Mucosa of rectum (tissue), 2 donors: Measurements from ENCODE around the gene SH3BGRL3.

Experiments used
- H3K27ac ChIP-seq, 2 donors: one replicate each; pipeline ENCODE4 v1.7.0; 2013; ENCODE audit warnings: inconsistent platforms in 2 of 2, low read depth in 2 of 2, low read length in 2 of 2
- H3K27me3 ChIP-seq, 2 donors: one replicate each; pipeline ENCODE4 v1.7.0; 2013; ENCODE audit warnings: low read length in 2 of 2; ENCODE audit not compliant: control insufficient read depth in 2 of 2, insufficient read depth in 2 of 2
- H3K36me3 ChIP-seq, 2 donors: one replicate each; pipeline ENCODE4 v1.7.0; 2013; ENCODE audit warnings: low read length in 2 of 2; ENCODE audit not compliant: control insufficient read depth in 2 of 2, insufficient read depth in 2 of 2
- H3K4me1 ChIP-seq, 2 donors: one replicate each; pipeline ENCODE4 v1.7.0; 2013; ENCODE audit warnings: low read length in 2 of 2, mild to moderate bottlenecking in 1 of 2; ENCODE audit not compliant: control insufficient read depth in 2 of 2, insufficient read depth in 2 of 2
- H3K4me3 ChIP-seq, 2 donors: one replicate each; pipeline ENCODE4 v1.7.0; 2013; ENCODE audit warnings: low read length in 2 of 2
- H3K9ac ChIP-seq, 2 donors: one replicate each; pipeline ENCODE4 v1.7.0; 2013; ENCODE audit warnings: low read length in 2 of 2, low read depth in 1 of 2, mild to moderate bottlenecking in 1 of 2
- H3K9me3 ChIP-seq, 2 donors: one replicate each; pipeline ENCODE4 v1.7.0; 2013; ENCODE audit warnings: low read length in 2 of 2; ENCODE audit not compliant: control insufficient read depth in 2 of 2
- donor health status: healthy.
- donor health status: Normal muscosa, but diverticular disease.

The SH3BGRL3 gene

DNA sequence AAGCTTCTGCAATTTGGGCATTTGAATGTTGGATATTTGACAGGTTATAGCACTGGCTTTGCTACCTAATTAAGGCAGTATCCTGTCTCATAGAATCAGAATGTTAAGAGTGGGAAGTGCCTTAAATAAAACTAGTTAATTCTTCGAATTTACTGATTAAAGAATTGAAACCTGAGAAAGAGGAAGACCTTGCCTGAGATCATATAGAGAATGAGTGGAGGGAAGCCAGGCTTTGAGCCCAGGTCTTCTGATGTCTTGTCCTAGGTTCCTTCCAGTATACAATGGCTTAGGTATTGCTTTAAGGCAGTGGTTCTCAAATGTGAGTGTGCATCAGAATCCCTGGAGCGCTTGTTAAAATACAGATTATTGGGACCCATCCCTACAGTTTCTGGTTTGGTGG, 20.9 kb upstream of the SH3BGRL3 start:
- H3K9ac ChIP-seq = no peak overlapping the region
- H3K27me3 ChIP-seq = no peaks in the 10 kb centered on the region
- no peak overlapping the region for H3K27ac ChIP-seq
- H3K9me3 ChIP-seq = no peaks in the 10 kb centered on the region
- peaks cover 24 to 31% of the 10 kb centered on the region in 2 donors for H3K36me3 ChIP-seq
- H3K4me1 ChIP-seq = no peaks in the 10 kb centered on the region
- no peak overlapping the region for H3K4me3 ChIP-seq

DNA sequence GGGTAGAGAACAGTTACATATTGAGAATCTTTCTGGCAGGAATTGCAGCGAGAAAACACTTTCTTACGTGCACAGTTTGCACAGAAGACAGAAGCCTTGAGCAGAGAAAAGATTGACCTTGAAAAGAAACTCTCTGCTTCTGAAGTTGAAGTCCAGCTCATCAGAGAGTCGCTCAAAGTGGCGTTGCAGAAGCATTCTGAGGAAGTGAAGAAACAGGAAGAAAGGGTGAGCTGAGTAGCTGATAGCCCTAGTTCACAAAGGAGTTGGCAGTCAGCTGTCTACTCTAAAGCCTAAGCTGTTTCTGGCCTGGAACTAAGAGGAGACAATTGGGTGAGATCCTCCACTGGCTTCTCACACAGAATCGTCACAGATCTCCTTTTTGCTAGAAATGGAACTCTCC, 20.3 kb upstream of the SH3BGRL3 start:
- Histone ChIP-seq H3K27ac (no peak overlapping the region), H3K4me1 (no peaks in the 10 kb centered on the region), H3K4me3 (no peak overlapping the region), H3K9ac (no peak overlapping the region), H3K9me3 (no peaks in the 10 kb centered on the region), H3K27me3 (no peaks in the 10 kb centered on the region), H3K36me3 (peaks cover 24 to 31% of the 10 kb centered on the region in 2 donors)

DNA sequence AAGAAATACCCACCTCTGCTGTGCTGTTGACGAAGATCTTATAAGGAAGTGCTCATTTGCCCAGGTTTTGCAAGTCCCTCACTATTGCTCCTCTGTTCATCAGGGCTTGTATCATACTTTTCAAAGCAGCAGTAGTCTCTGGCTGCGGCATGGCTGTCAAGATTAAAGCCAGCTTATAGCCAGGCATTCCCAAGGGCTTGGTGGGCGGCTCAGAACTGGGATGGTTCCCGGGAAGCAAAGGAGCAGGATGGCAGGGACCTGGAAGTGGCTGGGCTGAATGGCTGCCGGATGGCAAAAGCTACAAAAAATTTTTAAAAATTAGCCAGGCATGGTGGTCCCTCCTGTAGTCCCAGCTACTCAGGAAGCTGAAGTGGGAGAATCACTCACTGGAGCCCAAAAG, 16.7 kb upstream of the SH3BGRL3 start:
- H3K27ac ChIP-seq = no peak overlapping the region
- H3K9me3 ChIP-seq = no peaks in the 10 kb centered on the region
- H3K4me1 ChIP-seq = no peaks in the 10 kb centered on the region
- H3K9ac ChIP-seq = no peak overlapping the region
- no peaks in the 10 kb centered on the region for H3K27me3 ChIP-seq
- no peak overlapping the region for H3K4me3 ChIP-seq
- peaks cover 16 to 17% of the 10 kb centered on the region in 2 donors for H3K36me3 ChIP-seq

DNA sequence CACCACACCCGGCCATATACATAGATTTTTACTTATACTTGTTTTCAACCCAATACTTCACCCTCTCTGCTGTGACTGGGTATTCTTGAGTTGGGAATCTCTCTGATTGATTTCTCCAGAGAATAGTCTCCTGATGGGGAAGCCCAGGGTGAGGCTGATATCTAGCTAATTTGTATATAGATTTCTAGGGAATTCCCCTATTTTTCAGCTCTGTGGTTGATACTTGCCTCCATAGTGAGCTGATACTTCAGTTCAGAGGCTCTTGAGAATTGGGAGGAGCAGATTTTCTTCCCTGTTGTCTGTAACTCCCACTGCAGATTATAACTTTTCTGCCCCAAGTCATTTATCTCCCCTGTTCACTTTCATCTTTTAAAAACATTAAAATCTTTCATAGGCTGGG, 14.5 kb upstream of the SH3BGRL3 start:
- no peak overlapping the region for H3K9ac ChIP-seq
- peaks cover 12 to 21% of the 10 kb centered on the region in 2 donors for H3K36me3 ChIP-seq
- H3K27me3 ChIP-seq = no peaks in the 10 kb centered on the region
- no peak overlapping the region for H3K4me3 ChIP-seq
- H3K9me3 ChIP-seq = peaks cover 3 to 5% of the 10 kb centered on the region in 2 donors
- no peaks in the 10 kb centered on the region for H3K4me1 ChIP-seq
- H3K27ac ChIP-seq = no peak overlapping the region

- Histone ChIP-seq H3K36me3 (peaks cover 26 to 35% of the 10 kb centered on the region in 2 donors), H3K9me3 (peaks cover 3 to 5% of the 10 kb centered on the region in 2 donors), H3K9ac (no peak overlapping the region), H3K27ac (no peak overlapping the region), H3K4me1 (no peaks in the 10 kb centered on the region), H3K4me3 (no peak overlapping the region), H3K27me3 (no peaks in the 10 kb centered on the region)
Measured at GRCh38 chr1:26268290-26269197, 11.3 kb upstream of the SH3BGRL3 start.

- Histone ChIP-seq H3K4me3 (no peak overlapping the region), H3K27me3 (no peaks in the 10 kb centered on the region), H3K27ac (no peak overlapping the region), H3K9me3 (peaks cover 3 to 5% of the 10 kb centered on the region in 2 donors), H3K9ac (no peak overlapping the region), H3K4me1 (no peaks in the 10 kb centered on the region), H3K36me3 (peaks cover 26 to 35% of the 10 kb centered on the region in 2 donors)
Measured at GRCh38 chr1:26269198-26269550, 10.7 kb upstream of the SH3BGRL3 start.

- H3K9me3 ChIP-seq = no peaks in the 10 kb centered on the region
- H3K27ac ChIP-seq = peak overlapping the region in 1 of 2 donors; percentile 5
- H3K36me3 ChIP-seq = peaks cover 18 to 19% of the 10 kb centered on the region in 2 donors
- H3K4me1 ChIP-seq = peaks cover 39 to 40% of the 10 kb centered on the region in 2 donors
- peak overlapping the region in 1 of 2 donors; percentile 31 for H3K9ac ChIP-seq
- no peak overlapping the region for H3K4me3 ChIP-seq
- H3K27me3 ChIP-seq = no peaks in the 10 kb centered on the region
Measured at GRCh38 chr1:26274801-26275425, 5.0 kb upstream of the SH3BGRL3 start.

- Histone ChIP-seq H3K27ac (peak overlapping the region; percentile 94 to 98), H3K4me3 (peak overlapping the region; percentile 8 to 28), H3K36me3 (peaks cover 13 to 17% of the 10 kb centered on the region in 2 donors), H3K9ac (peak overlapping the region; percentile 10 to 76), H3K9me3 (no peaks in the 10 kb centered on the region), H3K27me3 (no peaks in the 10 kb centered on the region), H3K4me1 (peaks cover 42 to 45% of the 10 kb centered on the region in 2 donors)
Measured at GRCh38 chr1:26275580-26276431, 4.1 kb upstream of the SH3BGRL3 start.

GRCh38 chr1:26276432-26276838, 3.5 kb upstream of the SH3BGRL3 start:
- Histone ChIP-seq H3K36me3 (peaks cover 12 to 18% of the 10 kb centered on the region in 2 donors), H3K27me3 (no peaks in the 10 kb centered on the region), H3K9me3 (no peaks in the 10 kb centered on the region), H3K4me3 (peak overlapping the region; percentile 3 to 25), H3K9ac (peak overlapping the region; percentile 26 to 76), H3K4me1 (peaks cover 48 to 52% of the 10 kb centered on the region in 2 donors), H3K27ac (peak overlapping the region; percentile 94 to 98)
